ENCODE results near the gene GRK5.

Gene GRK5

GRCh38 chr10:119444866-119445265 lies 237.5 kb downstream of the GRK5 start:
- no peak for DNase-seq (ENCODE audit: low read depth)

GRCh38 chr10:119445311-119445934 lies 238.1 kb downstream of the GRK5 start:
- DNase-seq (ENCODE audit: low read depth), result peak; percentile 53

GRCh38 chr10:119445935-119446317 lies 238.6 kb downstream of the GRK5 start:
- DNase-seq (ENCODE audit: low read depth), result no peak

- DNase-seq (ENCODE audit: low read depth), result no peak
These were observed 239.3 kb downstream of the GRK5 start for GRCh38 chr10:119446441-119447277.

GRCh38 chr10:119447421-119447820 lies 240.1 kb downstream of the GRK5 start:
- DNase-seq (ENCODE audit: low read depth), result no peak

GRCh38 chr10:119447823-119448546 lies 240.6 kb downstream of the GRK5 start:
- no peak for DNase-seq (ENCODE audit: low read depth)

- DNase-seq (ENCODE audit: low read depth), result no peak
These were observed 241.5 kb downstream of the GRK5 start for GRCh38 chr10:119448628-119449584.

GRCh38 chr10:119449760-119450461 lies 242.5 kb downstream of the GRK5 start:
- DNase-seq (ENCODE audit: low read depth), result peak; percentile 92

GRCh38 chr10:119450606-119451299 lies 243.4 kb downstream of the GRK5 start:
- DNase-seq (ENCODE audit: low read depth), result no peak

GRCh38 chr10:119451300-119451896 lies 244.0 kb downstream of the GRK5 start:
- no peak for DNase-seq (ENCODE audit: low read depth)

- DNase-seq (ENCODE audit: low read depth), result no peak
These were observed 245.0 kb downstream of the GRK5 start for GRCh38 chr10:119452396-119452795.

GRCh38 chr10:119453313-119453712 lies 245.9 kb downstream of the GRK5 start:
- no peak for DNase-seq (ENCODE audit: low read depth)

- no peak for DNase-seq (ENCODE audit: low read depth)
These were observed 246.9 kb downstream of the GRK5 start for GRCh38 chr10:119454316-119454715.

- DNase-seq (ENCODE audit: low read depth), result no peak
These were observed 247.6 kb downstream of the GRK5 start for GRCh38 chr10:119454990-119455389.

GRCh38 chr10:119455609-119456434 lies 248.5 kb downstream of the GRK5 start:
- DNase-seq (ENCODE audit: low read depth), result no peak

GRCh38 chr10:119456435-119456810 lies 249.1 kb downstream of the GRK5 start:
- no peak for DNase-seq (ENCODE audit: low read depth)

GRCh38 chr10:119457966-119458766 lies 250.8 kb downstream of the GRK5 start:
- DNase-seq (ENCODE audit: low read depth), result no peak

- DNase-seq (ENCODE audit: low read depth), result no peak
These were observed 252.4 kb downstream of the GRK5 start for GRCh38 chr10:119459681-119460340.
